HepG2 (cell line): ENCODE data around the gene EIF4E1B. TPM values are rescaled to one million over a fixed set of nuclear protein-coding genes. Genes with fewer than 3 reads are reported as not detected.

ENCODE experiments used
- ATAC-seq: fragments of 200-7000 bp; cut with Tn5 transposase; 3 replicates; pipeline ENCODE4 v1.9.1; 2020; ENCODE audit warnings: mild to moderate bottlenecking, moderate library complexity
- BruUV-seq: library from RNA; stranded (reverse); fragments of 400-500 nt; replicated peaks from 2 replicates; lab custom pipeline; 2021; lab: Mats Ljungman, UMichigan
- CTCF ChIA-PET: fragments of 300-600 bp; formaldehyde crosslinking; extraction: SDS; loops from one replicate; lab custom pipeline; 2021; ENCODE audit warnings: low total read pairs, inconsistent platforms, low intra/inter-chr PET ratio; lab: Yijun Ruan, JAX
- POLR2A ChIA-PET: fragments of 350-600 bp; sonication (Branson Sonifier 250); formaldehyde crosslinking; loops from one replicate; lab custom pipeline; 2020; ENCODE audit warnings: antibody characterized with exemption, inconsistent platforms; lab: Yijun Ruan, JAX
- DNase-seq: peaks from one replicate; pipeline ENCODE4 v3.0.0-alpha.2; 2015; ENCODE audit warnings: low spot score
- FAIRE-seq: peaks from 3 replicates; lab custom pipeline; 2011; peaks lifted over from hg19 to GRCh38; lab: Jason Lieb, UNC
- H2AFZ ChIP-seq: one replicate; pipeline ENCODE4 v1.6.1; 2011; ENCODE audit warnings: low read length, inconsistent platforms
- H3K27ac ChIP-seq: fragments of 300-600 bp; 3 replicates; pipeline ENCODE4 v1.8.0; 2011; ENCODE audit warnings: mixed run types, mild to moderate bottlenecking, mixed read lengths, low read length, inconsistent platforms; ENCODE audit not compliant: insufficient read depth; ENCODE audit errors: extremely low read length
- H3K27me3 ChIP-seq, 2 experiments: fragments of 200-600 bp in 1 of 2; 2 replicates in 1 of 2; 3 replicates in 1 of 2; pipeline versions ENCODE4 v1.6.0 to v1.8.0; 2011; ENCODE audit warnings: low read length in 2 of 2, mild to moderate bottlenecking in 2 of 2, moderate library complexity in 2 of 2, inconsistent platforms in 1 of 2; ENCODE audit not compliant: insufficient read depth in 2 of 2, control insufficient read depth in 1 of 2
- H3K36me3 ChIP-seq, 2 experiments: fragments of 200-600 bp in 1 of 2; replicated peaks in 1 of 2; 2 replicates in 1 of 2; 3 replicates in 1 of 2; pipeline versions ENCODE4 v1.5.1 to v1.8.0; 2011; ENCODE audit warnings: low read length in 2 of 2, inconsistent platforms in 1 of 2; ENCODE audit not compliant: insufficient read depth in 2 of 2, control insufficient read depth in 1 of 2
- H3K4me1 ChIP-seq: 2 replicates; pipeline ENCODE4 v1.5.1; 2012; ENCODE audit warnings: low read length, inconsistent platforms; ENCODE audit not compliant: insufficient read depth
- H3K4me2 ChIP-seq: 2 replicates; pipeline ENCODE4 v1.6.0; 2011; ENCODE audit warnings: low read depth, low read length, inconsistent platforms
- H3K4me3 ChIP-seq, 3 experiments: fragments of 200-600 bp in 1 of 3; sonication (generic), shearing (Covaris generic) in 1 of 3; replicated peaks in 1 of 3; 2 replicates each; pipeline ENCODE4 v1.5.1; 2011 to 2016; ENCODE audit warnings: low read length in 3 of 3, inconsistent platforms in 2 of 3, low read depth in 2 of 3, mild to moderate bottlenecking in 2 of 3, control low read depth in 1 of 3, mixed read lengths in 1 of 3; ENCODE audit not compliant: insufficient read depth in 1 of 3
- H3K79me2 ChIP-seq: one replicate; pipeline ENCODE4 v1.6.1; 2011; ENCODE audit warnings: low read length, inconsistent platforms; ENCODE audit not compliant: insufficient read depth
- H3K9ac ChIP-seq: 2 replicates; pipeline ENCODE4 v1.6.0; 2011; ENCODE audit warnings: mild to moderate bottlenecking, low read depth, low read length, inconsistent platforms; ENCODE audit not compliant: insufficient read depth
- H3K9me3 ChIP-seq: 2 replicates; pipeline ENCODE4 v1.5.1; 2012; ENCODE audit warnings: mild to moderate bottlenecking, low read length
- H4K20me1 ChIP-seq: 2 replicates; pipeline ENCODE4 v1.6.0; 2011; ENCODE audit warnings: inconsistent platforms, mild to moderate bottlenecking, low read length, moderate library complexity; ENCODE audit not compliant: insufficient read depth
- AGO1 ChIP-seq: fragments of 200-400 bp; formaldehyde crosslinking; IDR thresholded peaks from 2 replicates; pipeline ENCODE4 v1.6.1; 2017; ENCODE audit warnings: mild to moderate bottlenecking, low read depth, low read length, moderate library complexity; ENCODE audit not compliant: poor library complexity, severe bottlenecking
- CHD2 ChIP-seq: IDR thresholded peaks from 2 replicates; pipeline ENCODE4 v1.6.1; 2011; ENCODE audit warnings: low read depth, low read length, improper control_type of control experiment
- POLR2A ChIP-seq, 2 experiments: IDR thresholded peaks; 2 replicates each; pipeline ENCODE4 v1.6.1; 2011; ENCODE audit warnings: low read depth in 2 of 2, low read length in 2 of 2, mild to moderate bottlenecking in 1 of 2, moderate library complexity in 1 of 2; ENCODE audit not compliant: insufficient read depth in 1 of 2
- PTBP1 ChIP-seq: fragments of 200-400 bp; formaldehyde crosslinking; IDR thresholded peaks from 2 replicates; pipeline ENCODE4 v1.6.1; 2018; ENCODE audit warnings: low read length, low read depth; ENCODE audit not compliant: poor library complexity, severe bottlenecking
- TCF7L2 ChIP-seq: IDR thresholded peaks from 2 replicates; pipeline ENCODE4 v1.6.1; 2011; ENCODE audit warnings: mild to moderate bottlenecking, low read depth, low read length, moderate library complexity
- ZNF17 ChIP-seq: sonication (generic); formaldehyde crosslinking; IDR thresholded peaks from 2 replicates; pipeline ENCODE4 v1.5.0; 2020; ENCODE audit warnings: mild to moderate bottlenecking, missing genetic modification reagents
- ZNF335 ChIP-seq: sonication (generic); formaldehyde crosslinking; IDR thresholded peaks from 2 replicates; pipeline ENCODE4 v1.4.0; 2020; ENCODE audit warnings: missing genetic modification reagents
- ZNF44 ChIP-seq: sonication (generic); formaldehyde crosslinking; IDR thresholded peaks from 2 replicates; pipeline ENCODE4 v1.5.1; 2020; ENCODE audit warnings: mild to moderate bottlenecking, missing genetic modification reagents
- ZNF501 ChIP-seq: sonication (generic); formaldehyde crosslinking; IDR thresholded peaks from 2 replicates; pipeline ENCODE4 v1.5.1; 2020; ENCODE audit warnings: mild to moderate bottlenecking, moderate library complexity, missing genetic modification reagents
- ZNF652 ChIP-seq: IDR thresholded peaks from 2 replicates; pipeline ENCODE4 v1.6.1; 2016; ENCODE audit warnings: low read depth, borderline replicate concordance
- ZNF703 ChIP-seq: sonication (generic); formaldehyde crosslinking; IDR thresholded peaks from 2 replicates; pipeline ENCODE4 v1.5.1; 2020; ENCODE audit warnings: missing genetic modification reagents, mild to moderate bottlenecking, moderate library complexity, borderline replicate concordance
- ZSCAN29 ChIP-seq: sonication (generic); formaldehyde crosslinking; conservative IDR thresholded peaks from 2 replicates; pipeline ENCODE4 v1.4.0; 2020; ENCODE audit warnings: mild to moderate bottlenecking, missing genetic modification reagents
- ZXDC ChIP-seq: sonication (generic); formaldehyde crosslinking; IDR thresholded peaks from 2 replicates; pipeline ENCODE4 v1.5.0; 2020; ENCODE audit warnings: mild to moderate bottlenecking, missing genetic modification reagents
- WGBS: methylation state at CpG from one replicate; pipeline ENCODE4 v1.1.6; 2017; ENCODE audit warnings: low lambda C conversion rate; 5-methylcytosine and 5-hydroxymethylcytosine counted together
- in situ Hi-C: cut with HindIII; loops from 2 replicates; pipeline ENCODE4 v1.10.0; 2017; ENCODE audit warnings: low pct_unique_long_range_greater_than_20kb; ENCODE audit not compliant: extremely low pct_ligation_motif_present
- intact Hi-C: fragments of 100-400 bp; cut with micrococcal nuclease; formaldehyde crosslinking; loops from one replicate; pipeline ENCODE4 v1.10.0; 2022; ENCODE audit not compliant: unreplicated experiment
- polyA plus RNA-seq, 8 experiments: library from polyadenylated mRNA; depleted of rRNA in 3 of 8; stranded (reverse) in 7 of 8; unstranded in 1 of 8; fragments of >200 nt; fragmentation: Illumina TruSeq in 4 of 8; extraction: Trizol in 4 of 8; gene quantifications; 2 replicates each; pipeline versions ENCODE4 v1.2.1 to v1.2.3, GENCODE V29; 2011 to 2016; ENCODE audit warnings: low read depth in 4 of 8, missing spikeins in 1 of 8, mixed read lengths in 1 of 8; ENCODE audit not compliant: insufficient read depth in 1 of 8
- total RNA-seq, 5 experiments: library from RNA; depleted of rRNA; stranded (reverse); fragments of >200 nt; fragmentation: Illumina TruSeq; extraction: Trizol; gene quantifications; 2 replicates each; pipeline ENCODE4 v1.2.3, GENCODE V29; 2016; ENCODE audit warnings: low read depth in 1 of 5
- TF ChIP-seq, protein P1 (sequence below): sonication (generic); formaldehyde crosslinking; IDR thresholded peaks from 2 replicates; pipeline ENCODE4 v1.9.0; 2021; ENCODE audit warnings: missing genetic modification reagents, borderline replicate concordance

Gene EIF4E1B
- total and polyA plus RNA-seq, 2 of the 13 experiments (the other 11 are each of a cell fraction or from before 2014, with no cell fraction given): not detected

DNA sequence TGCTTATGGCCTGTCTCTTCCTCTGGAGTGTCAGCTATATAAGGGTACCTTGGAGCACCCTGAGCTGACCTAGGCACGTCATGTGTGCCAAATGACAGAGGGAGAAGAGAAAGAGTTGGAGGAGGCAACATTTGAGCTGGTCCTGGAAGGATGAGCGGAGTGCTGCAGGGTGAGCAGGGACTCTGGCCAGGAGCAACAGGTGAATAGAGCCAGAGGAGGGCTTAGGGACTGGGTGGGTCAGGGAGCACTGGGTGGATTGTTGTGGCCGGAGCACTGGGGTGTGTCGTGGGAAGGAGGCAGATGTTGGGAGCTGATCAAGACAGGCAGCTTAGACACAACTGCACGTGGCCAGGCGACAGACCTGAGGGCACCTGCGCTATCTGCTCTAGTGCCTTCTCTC, 60.4 kb downstream of the EIF4E1B start (continued):
- TF ChIP-seq ZSCAN29 (no peak), TCF7L2 (no peak), AGO1 (no peak), ZNF652 (no peak), ZNF501 (CRISPR knock-in tag) (no peak), ZNF44 (no peak)

DNA sequence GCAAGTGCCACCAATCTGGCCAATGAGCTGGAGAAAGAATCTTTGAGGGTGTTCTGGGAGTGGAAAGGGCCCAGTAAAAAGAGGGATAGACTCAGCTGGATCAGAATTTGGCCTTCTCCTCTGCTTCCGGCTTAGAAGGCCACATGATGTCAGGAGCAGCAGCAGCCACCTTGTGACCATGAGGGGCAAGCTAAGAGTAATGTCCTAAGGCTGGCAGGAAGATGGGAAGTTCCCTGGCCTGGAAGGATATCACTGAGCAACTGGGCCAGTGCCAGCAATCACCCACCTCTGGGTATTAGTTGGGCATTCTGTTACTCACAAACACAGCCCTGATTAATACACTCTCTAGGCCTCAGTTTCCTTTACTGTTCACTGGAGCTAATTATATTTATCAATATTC, 61.0 kb downstream of the EIF4E1B start:
- BruUV-seq: no TSS peak
- TF ChIP-seq ZNF17 (CRISPR knock-in tag) (no peak), ZXDC (CRISPR knock-in tag) (no peak), ZNF335 (CRISPR knock-in tag) (no peak), PTBP1 (no peak), POLR2A (IDR thresholded peaks at IDR 0.05; ENCODE audit: insufficient read depth in 1 of 2, low read depth in 2 of 2, low read length in 2 of 2) (no peak), ZNF703 (CRISPR knock-in tag) (no peak), CHD2 (no peak)
- TF ChIP-seq, protein P1, sequence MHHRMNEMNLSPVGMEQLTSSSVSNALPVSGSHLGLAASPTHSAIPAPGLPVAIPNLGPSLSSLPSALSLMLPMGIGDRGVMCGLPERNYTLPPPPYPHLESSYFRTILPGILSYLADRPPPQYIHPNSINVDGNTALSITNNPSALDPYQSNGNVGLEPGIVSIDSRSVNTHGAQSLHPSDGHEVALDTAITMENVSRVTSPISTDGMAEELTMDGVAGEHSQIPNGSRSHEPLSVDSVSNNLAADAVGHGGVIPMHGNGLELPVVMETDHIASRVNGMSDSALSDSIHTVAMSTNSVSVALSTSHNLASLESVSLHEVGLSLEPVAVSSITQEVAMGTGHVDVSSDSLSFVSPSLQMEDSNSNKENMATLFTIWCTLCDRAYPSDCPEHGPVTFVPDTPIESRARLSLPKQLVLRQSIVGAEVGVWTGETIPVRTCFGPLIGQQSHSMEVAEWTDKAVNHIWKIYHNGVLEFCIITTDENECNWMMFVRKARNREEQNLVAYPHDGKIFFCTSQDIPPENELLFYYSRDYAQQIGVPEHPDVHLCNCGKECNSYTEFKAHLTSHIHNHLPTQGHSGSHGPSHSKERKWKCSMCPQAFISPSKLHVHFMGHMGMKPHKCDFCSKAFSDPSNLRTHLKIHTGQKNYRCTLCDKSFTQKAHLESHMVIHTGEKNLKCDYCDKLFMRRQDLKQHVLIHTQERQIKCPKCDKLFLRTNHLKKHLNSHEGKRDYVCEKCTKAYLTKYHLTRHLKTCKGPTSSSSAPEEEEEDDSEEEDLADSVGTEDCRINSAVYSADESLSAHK (CRISPR knock-in tag): no peak

More for the DNA sequence above, 61.0 kb downstream of the EIF4E1B start:
- Histone ChIP-seq H3K4me2 (no peak overlapping the region), H3K27ac (no peak overlapping the region), H3K27me3 (peaks cover 10 to 55% of the 10 kb centered on the region in 2 experiments), H3K4me1 (no peaks in the 10 kb centered on the region), H3K36me3 (no peaks in the 10 kb centered on the region), H4K20me1 (no peaks in the 10 kb centered on the region), H2AFZ (no peak overlapping the region), H3K4me3 (no peak overlapping the region), H3K9ac (no peak overlapping the region), H3K79me2 (no peaks in the 10 kb centered on the region), H3K9me3 (no peaks in the 10 kb centered on the region)
- intact Hi-C loops (no loop called here), in situ Hi-C loops (no loop called here)
- FAIRE-seq (no peak), ATAC-seq (no peak), DNase-seq (no peak)
- ChIA-PET CTCF (no interaction called here), POLR2A (no interaction called here)
- WGBS: 50% methylated on average over 1 of the region's 1 CpG
